Caco-2 (cell line): ENCODE measurements around the gene OGFOD3. TPM values are rescaled to one million over a fixed set of nuclear protein-coding genes. Genes with fewer than 3 reads are reported as not detected.
"Not testable (repeated sequence)": the region's sequence is repeated elsewhere in the genome, so short reads cannot be mapped to it uniquely, and the experiment has no call there.

Experiments used
- BruUV-seq: library from RNA; stranded (reverse); fragments of 400-500 nt; replicated peaks from 2 replicates; lab custom pipeline; 2021; lab: Mats Ljungman, UMichigan
- CTCF ChIA-PET: fragments of 300-600 bp; sonication (Branson Sonifier 250); formaldehyde crosslinking; loops from one replicate; lab custom pipeline; 2022; ENCODE audit warnings: antibody characterized with exemption; lab: Charles Lee
- POLR2A ChIA-PET: fragments of 300-600 bp; sonication (Branson Sonifier 250); formaldehyde crosslinking; loops from one replicate; lab custom pipeline; 2022; ENCODE audit warnings: antibody characterized with exemption; lab: Charles Lee
- DNase-seq, 2 experiments: peaks; one replicate each; pipeline versions ENCODE4 v3.0.0 to v3.0.0-alpha.2; 2020 to 2022
- H3K27me3 ChIP-seq: replicated peaks from 2 replicates; pipeline ENCODE4 v1.6.0; 2011; ENCODE audit warnings: low read length; ENCODE audit not compliant: control insufficient read depth, insufficient read depth
- H3K36me3 ChIP-seq: 2 replicates; pipeline ENCODE4 v1.5.1; 2011; ENCODE audit warnings: low read length; ENCODE audit not compliant: control insufficient read depth, insufficient read depth
- H3K4me1 ChIP-seq: fragments of 250-450 bp; sonication (Bioruptor Pico); 2 replicates; pipeline ENCODE4 v1.5.1; 2020; ENCODE audit warnings: mild to moderate bottlenecking
- H3K4me3 ChIP-seq: 2 replicates; pipeline ENCODE4 v1.5.1; 2011; ENCODE audit warnings: low read depth, mild to moderate bottlenecking, control low read depth, low read length
- H3K9me3 ChIP-seq: fragments of 250-450 bp; sonication (Bioruptor Pico); 2 replicates; pipeline ENCODE4 v1.5.1; 2020; ENCODE audit warnings: mild to moderate bottlenecking, moderate library complexity
- H3K27ac Mint-ChIP-seq: one replicate; pipeline ENCODE4 v1.8.0; 2022; ENCODE audit warnings: mixed read lengths; ENCODE audit not compliant: unreplicated experiment
- H3K27me3 Mint-ChIP-seq: one replicate; pipeline ENCODE4 v1.8.0; 2022; ENCODE audit warnings: mixed read lengths; ENCODE audit not compliant: insufficient read depth, unreplicated experiment
- H3K36me3 Mint-ChIP-seq: one replicate; pipeline ENCODE4 v1.8.0; 2022; ENCODE audit warnings: mild to moderate bottlenecking, mixed read lengths; ENCODE audit not compliant: insufficient read depth, unreplicated experiment
- H3K4me1 Mint-ChIP-seq: one replicate; pipeline ENCODE4 v1.8.0; 2022; ENCODE audit warnings: low read depth, mixed read lengths; ENCODE audit not compliant: unreplicated experiment
- H3K4me3 Mint-ChIP-seq: one replicate; pipeline ENCODE4 v1.8.0; 2022; ENCODE audit warnings: mild to moderate bottlenecking, moderate library complexity, mixed read lengths; ENCODE audit not compliant: unreplicated experiment
- H3K9me3 Mint-ChIP-seq: one replicate; pipeline ENCODE4 v1.8.0; 2022; ENCODE audit warnings: mixed read lengths; ENCODE audit not compliant: unreplicated experiment
- CTCF ChIP-seq, 2 experiments: fragments of 200-600 bp in 1 of 2; IDR thresholded peaks; 1 replicate in 1 of 2; 2 replicates in 1 of 2; pipeline versions ENCODE4 v1.5.1 to v1.8.0; 2011 to 2022; ENCODE audit warnings: antibody characterized with exemption in 1 of 2, control low read depth in 1 of 2, inconsistent platforms in 1 of 2, low read depth in 1 of 2, low read length in 1 of 2, mild to moderate bottlenecking in 1 of 2, moderate library complexity in 1 of 2; ENCODE audit not compliant: insufficient read depth in 1 of 2, severe bottlenecking in 1 of 2, unreplicated experiment in 1 of 2
- intact Hi-C: fragments of 100-400 bp; cut with micrococcal nuclease; formaldehyde crosslinking; loops from one replicate; pipeline ENCODE4 v1.10.0; 2022; ENCODE audit not compliant: unreplicated experiment
- total RNA-seq: library from RNA; stranded (reverse); gene quantifications from 2 replicates; pipeline ENCODE4 v1.2.3, GENCODE V29; 2022

The OGFOD3 gene
- total RNA-seq, 1 experiment from 2014 or later = 51.2 TPM

- Histone ChIP-seq H3K9me3 (no peaks in the 10 kb centered on the region), H3K27me3 (no peaks in the 10 kb centered on the region), H3K4me1 (peaks cover 4% of the 10 kb centered on the region; the same call in 1 of the 2 replicates), H3K4me3 (no peak overlapping the region), H3K36me3 (no peaks in the 10 kb centered on the region)
- H3K4me1 Mint-ChIP-seq = no peaks in the 10 kb centered on the region
- H3K27me3 Mint-ChIP-seq = no peaks in the 10 kb centered on the region
- BruUV-seq = no TSS peak
- H3K27ac Mint-ChIP-seq = no peak overlapping the region
- ChIA-PET POLR2A (no interaction called here), CTCF (no interaction called here)
- H3K36me3 Mint-ChIP-seq = no peaks in the 10 kb centered on the region
- H3K4me3 Mint-ChIP-seq = no peak overlapping the region
- no peaks in the 10 kb centered on the region for H3K9me3 Mint-ChIP-seq
- intact Hi-C loops = no loop called here
- DNase-seq = no peak
- no peak for TF ChIP-seq CTCF (IDR thresholded peaks at IDR 0.05; ENCODE audit: insufficient read depth in 1 of 2, low read depth in 1 of 2, low read length in 1 of 2, severe bottlenecking in 1 of 2, unreplicated experiment in 1 of 2)
These were observed 37.3 kb downstream of the OGFOD3 start for GRCh38 chr17:82380860-82381702.

GRCh38 chr17:82378741-82379021 is 39.7 kb downstream of the OGFOD3 start:
- Mint-ChIP-seq H3K4me1 (no peaks in the 10 kb centered on the region), H3K27ac (no peak overlapping the region), H3K9me3 (no peaks in the 10 kb centered on the region), H3K27me3 (no peaks in the 10 kb centered on the region), H3K4me3 (no peak overlapping the region), H3K36me3 (no peaks in the 10 kb centered on the region)
- intact Hi-C loops = no loop called here
- Histone ChIP-seq H3K27me3 (no peaks in the 10 kb centered on the region), H3K36me3 (no peaks in the 10 kb centered on the region), H3K4me1 (peaks cover 4% of the 10 kb centered on the region; the same call in 1 of the 2 replicates), H3K4me3 (no peak overlapping the region), H3K9me3 (no peaks in the 10 kb centered on the region)
- CTCF ChIA-PET = interaction anchor here (0.6 kb wide), 1 partner anchor 41 kb away, joined by 5 read pairs; no protein-coding TSS in a partner anchor
- TF ChIP-seq CTCF (IDR thresholded peaks at IDR 0.05; ENCODE audit: insufficient read depth in 1 of 2, low read depth in 1 of 2, low read length in 1 of 2, severe bottlenecking in 1 of 2, unreplicated experiment in 1 of 2) = no peak
- BruUV-seq = no TSS peak
- POLR2A ChIA-PET = no interaction called here
- no peak for DNase-seq

- CTCF ChIA-PET = interaction anchor here (0.6 to 0.8 kb wide), 3 partner anchors 13 to 138 kb away, joined by 3 to 5 read pairs (median 3); no protein-coding TSS in a partner anchor
- no peaks in the 10 kb centered on the region for H3K36me3 ChIP-seq
- Mint-ChIP-seq H3K27ac (no peak overlapping the region), H3K9me3 (no peaks in the 10 kb centered on the region), H3K4me1 (no peaks in the 10 kb centered on the region), H3K27me3 (no peaks in the 10 kb centered on the region), H3K4me3 (no peak overlapping the region), H3K36me3 (no peaks in the 10 kb centered on the region)
- POLR2A ChIA-PET = no interaction called here
- TF ChIP-seq CTCF (IDR thresholded peaks at IDR 0.05; ENCODE audit: insufficient read depth in 1 of 2, low read depth in 1 of 2, low read length in 1 of 2, severe bottlenecking in 1 of 2, unreplicated experiment in 1 of 2) = no peak
- H3K9me3 ChIP-seq = no peaks in the 10 kb centered on the region
- intact Hi-C loops = no loop called here
- DNase-seq = no peak
- H3K4me3 ChIP-seq = no peak overlapping the region
- BruUV-seq = no TSS peak
- H3K27me3 ChIP-seq = no peaks in the 10 kb centered on the region
- H3K4me1 ChIP-seq = peaks cover 4% of the 10 kb centered on the region; the same call in 1 of the 2 replicates
These were observed 40.3 kb downstream of the OGFOD3 start for GRCh38 chr17:82377924-82378740.

- CTCF ChIA-PET = interaction anchor here (0.6 to 0.8 kb wide), 2 partner anchors 12 to 138 kb away, joined by 3 read pairs; no protein-coding TSS in a partner anchor
- H3K4me3 ChIP-seq, intact Hi-C loops, H3K4me1 ChIP-seq, H3K36me3 Mint-ChIP-seq, DNase-seq, BruUV-seq, H3K27me3 Mint-ChIP-seq, H3K9me3 Mint-ChIP-seq, H3K36me3 ChIP-seq, H3K27ac Mint-ChIP-seq, H3K9me3 ChIP-seq, H3K4me1 Mint-ChIP-seq, H3K27me3 ChIP-seq, H3K4me3 Mint-ChIP-seq, POLR2A ChIA-PET: not testable (repeated sequence)
These were observed 41.1 kb downstream of the OGFOD3 start for GRCh38 chr17:82377294-82377693.
